HepG2 (cell line): Measurements from ENCODE around the gene BDP1. TPM values are rescaled to one million over a fixed set of nuclear protein-coding genes. Genes with fewer than 3 reads are reported as not detected.

Experiments
- BRD4 ChIP-seq: sonication (generic); formaldehyde crosslinking; IDR thresholded peaks from 2 replicates; pipeline ENCODE4 v1.4.0; 2020; ENCODE audit warnings: missing genetic modification reagents
- CREM ChIP-seq, 2 experiments: sonication (generic) in 1 of 2; formaldehyde crosslinking in 1 of 2; IDR thresholded peaks; 2 replicates each; pipeline versions ENCODE4 v1.4.0 to v1.6.1; 2016 to 2020; ENCODE audit warnings: antibody characterized with exemption in 1 of 2, mild to moderate bottlenecking in 1 of 2, missing genetic modification reagents in 1 of 2
- HIC2 ChIP-seq: sonication (generic); formaldehyde crosslinking; IDR thresholded peaks from 2 replicates; pipeline ENCODE4 v1.9.0; 2022; ENCODE audit warnings: low read depth, missing genetic modification reagents
- HNRNPK ChIP-seq: fragments of 200-400 bp; formaldehyde crosslinking; IDR thresholded peaks from 2 replicates; pipeline ENCODE4 v1.6.1; 2018; ENCODE audit warnings: low read length, low read depth, moderate library complexity, mild to moderate bottlenecking; ENCODE audit not compliant: poor library complexity, severe bottlenecking
- IKZF4 ChIP-seq: sonication (generic); formaldehyde crosslinking; IDR thresholded peaks from 2 replicates; pipeline ENCODE4 v1.5.1; 2020; ENCODE audit warnings: borderline replicate concordance, mild to moderate bottlenecking, low read depth, missing genetic modification reagents; ENCODE audit errors: not compliant biosample characterization
- MIER3 ChIP-seq: IDR thresholded peaks from 2 replicates; pipeline ENCODE4 v1.6.1; 2016; ENCODE audit warnings: missing compliant biosample characterization, borderline replicate concordance
- MLX ChIP-seq: IDR thresholded peaks from 2 replicates; pipeline ENCODE4 v1.6.1; 2016
- PCBP2 ChIP-seq: fragments of 200-400 bp; formaldehyde crosslinking; optimal IDR thresholded peaks from 2 replicates; pipeline ENCODE3; 2018; ENCODE audit warnings: low read length, low read depth; ENCODE audit not compliant: poor library complexity, severe bottlenecking
- SAFB2 ChIP-seq: sonication (generic); formaldehyde crosslinking; IDR thresholded peaks from 2 replicates; pipeline ENCODE4 v1.5.1; 2020; ENCODE audit warnings: missing genetic modification reagents, low read depth, mild to moderate bottlenecking, borderline replicate concordance
- SNRNP70 ChIP-seq: fragments of 200-400 bp; formaldehyde crosslinking; IDR thresholded peaks from 2 replicates; pipeline ENCODE4 v1.6.1; 2017; ENCODE audit warnings: mild to moderate bottlenecking, low read depth, low read length, moderate library complexity
- SP5 ChIP-seq: IDR thresholded peaks from 2 replicates; pipeline ENCODE4 v1.6.1; 2016; ENCODE audit warnings: low read depth, borderline replicate concordance
- SRSF1 ChIP-seq: fragments of 200-400 bp; formaldehyde crosslinking; optimal IDR thresholded peaks from 2 replicates; pipeline ENCODE3; 2017; ENCODE audit warnings: mild to moderate bottlenecking, low read depth, low read length, moderate library complexity
- TOPORS ChIP-seq: sonication (generic); formaldehyde crosslinking; IDR thresholded peaks from 2 replicates; pipeline ENCODE4 v1.8.0; 2023; ENCODE audit warnings: mild to moderate bottlenecking, missing genetic modification reagents
- YEATS2 ChIP-seq: sonication (generic); formaldehyde crosslinking; IDR thresholded peaks from 2 replicates; pipeline ENCODE4 v1.4.0; 2020; ENCODE audit warnings: missing genetic modification reagents, borderline replicate concordance
- ZNF101 ChIP-seq: sonication (generic); formaldehyde crosslinking; IDR thresholded peaks from 2 replicates; pipeline ENCODE4 v1.4.0; 2020; ENCODE audit warnings: mild to moderate bottlenecking, low read depth, missing genetic modification reagents, borderline replicate concordance
- ZNF17 ChIP-seq: sonication (generic); formaldehyde crosslinking; IDR thresholded peaks from 2 replicates; pipeline ENCODE4 v1.5.0; 2020; ENCODE audit warnings: mild to moderate bottlenecking, missing genetic modification reagents
- ZNF317 ChIP-seq: sonication (generic); formaldehyde crosslinking; IDR thresholded peaks from 2 replicates; pipeline ENCODE4 v1.5.0; 2020; ENCODE audit warnings: mild to moderate bottlenecking, missing genetic modification reagents
- ZNF451 ChIP-seq: sonication (generic); formaldehyde crosslinking; IDR thresholded peaks from 2 replicates; pipeline ENCODE4 v1.5.0; 2020; ENCODE audit warnings: mild to moderate bottlenecking, missing genetic modification reagents
- ZSCAN25 ChIP-seq: sonication (generic); formaldehyde crosslinking; IDR thresholded peaks from 2 replicates; pipeline ENCODE4 v1.8.0; 2022; ENCODE audit warnings: mild to moderate bottlenecking, missing genetic modification reagents
- polyA plus RNA-seq, 8 experiments: library from polyadenylated mRNA; depleted of rRNA in 3 of 8; stranded (reverse) in 7 of 8; unstranded in 1 of 8; fragments of >200 nt; fragmentation: Illumina TruSeq in 4 of 8; extraction: Trizol in 4 of 8; gene quantifications; 2 replicates each; pipeline versions ENCODE4 v1.2.1 to v1.2.3, GENCODE V29; 2011 to 2016; ENCODE audit warnings: low read depth in 4 of 8, missing spikeins in 1 of 8, mixed read lengths in 1 of 8; ENCODE audit not compliant: insufficient read depth in 1 of 8
- total RNA-seq, 5 experiments: library from RNA; depleted of rRNA; stranded (reverse); fragments of >200 nt; fragmentation: Illumina TruSeq; extraction: Trizol; gene quantifications; 2 replicates each; pipeline ENCODE4 v1.2.3, GENCODE V29; 2016; ENCODE audit warnings: low read depth in 1 of 5
- TF ChIP-seq, protein P1 (sequence below): sonication (generic); formaldehyde crosslinking; IDR thresholded peaks from 2 replicates; pipeline ENCODE4 v1.9.0; 2021; ENCODE audit warnings: missing genetic modification reagents, mild to moderate bottlenecking, borderline replicate concordance
- TF ChIP-seq, protein P2 (sequence below): sonication (generic); formaldehyde crosslinking; IDR thresholded peaks from 2 replicates; pipeline ENCODE4 v1.4.0; 2020; ENCODE audit warnings: missing genetic modification reagents
- TF ChIP-seq, protein P3 (sequence below): sonication (generic); formaldehyde crosslinking; IDR thresholded peaks from 2 replicates; pipeline ENCODE4 v1.5.1; 2020; ENCODE audit warnings: mild to moderate bottlenecking, missing genetic modification reagents, borderline replicate concordance

Gene BDP1
- total and polyA plus RNA-seq, 2 of the 13 experiments (the other 11 are each of a cell fraction or from before 2014, with no cell fraction given), result 10.2 to 22.4 TPM

DNA sequence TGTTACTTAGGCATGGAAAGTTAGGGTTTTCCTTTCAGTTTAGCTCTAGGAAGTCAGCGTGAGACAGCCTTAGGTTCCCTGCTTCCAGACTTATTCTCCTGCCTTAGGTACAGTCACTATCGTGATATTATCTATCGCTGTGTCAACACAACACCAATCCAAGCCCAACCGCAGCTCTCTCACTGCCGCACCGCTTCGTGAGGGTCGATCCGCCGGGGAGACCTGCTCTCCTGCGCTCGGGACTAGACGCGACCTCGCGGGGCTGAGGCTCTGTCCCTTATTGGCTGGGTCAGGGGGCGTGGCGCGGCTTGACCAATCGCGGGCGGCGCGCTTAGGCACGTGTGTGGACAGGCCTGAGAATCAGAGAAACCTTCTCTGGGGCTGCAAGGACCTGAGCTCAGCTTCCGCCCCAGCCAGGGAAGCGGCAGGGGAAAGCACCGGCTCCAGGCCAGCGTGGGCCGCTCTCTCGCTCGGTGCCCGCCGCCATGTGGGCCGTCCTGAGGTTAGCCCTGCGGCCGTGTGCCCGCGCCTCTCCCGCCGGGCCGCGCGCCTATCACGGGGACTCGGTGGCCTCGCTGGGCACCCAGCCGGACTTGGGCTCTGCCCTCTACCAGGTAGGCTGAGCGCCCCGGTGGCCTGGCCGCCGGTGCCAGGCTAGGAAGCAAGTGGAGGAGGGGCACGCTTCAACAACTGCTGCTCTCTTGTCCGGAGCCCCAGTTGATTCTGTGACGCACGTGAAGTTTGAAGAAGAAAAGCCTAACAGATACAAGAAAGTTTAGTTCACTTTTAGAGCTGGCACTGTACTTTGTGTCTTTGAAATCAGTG lies 131.7 kb downstream of the BDP1 start, which contains the start of gene MCCC2 (continued):
- TF ChIP-seq, protein P1, sequence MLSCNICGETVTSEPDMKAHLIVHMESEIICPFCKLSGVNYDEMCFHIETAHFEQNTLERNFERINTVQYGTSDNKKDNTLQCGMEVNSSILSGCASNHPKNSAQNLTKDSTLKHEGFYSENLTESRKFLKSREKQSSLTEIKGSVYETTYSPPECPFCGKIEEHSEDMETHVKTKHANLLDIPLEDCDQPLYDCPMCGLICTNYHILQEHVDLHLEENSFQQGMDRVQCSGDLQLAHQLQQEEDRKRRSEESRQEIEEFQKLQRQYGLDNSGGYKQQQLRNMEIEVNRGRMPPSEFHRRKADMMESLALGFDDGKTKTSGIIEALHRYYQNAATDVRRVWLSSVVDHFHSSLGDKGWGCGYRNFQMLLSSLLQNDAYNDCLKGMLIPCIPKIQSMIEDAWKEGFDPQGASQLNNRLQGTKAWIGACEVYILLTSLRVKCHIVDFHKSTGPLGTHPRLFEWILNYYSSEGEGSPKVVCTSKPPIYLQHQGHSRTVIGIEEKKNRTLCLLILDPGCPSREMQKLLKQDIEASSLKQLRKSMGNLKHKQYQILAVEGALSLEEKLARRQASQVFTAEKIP (CRISPR knock-in tag), result no peak
- TF ChIP-seq YEATS2 (CRISPR knock-in tag) (peak; percentile 62; the same call in 1 of the 2 replicates), ZNF101 (peak; percentile 56; the same call in 1 of the 2 replicates), HNRNPK (no peak), MLX (0 out of 2 replicates have a peak, but pooled peaks have one; percentile 24), ZNF17 (no peak), SAFB2 (CRISPR knock-in tag) (peak; percentile 79), IKZF4 (CRISPR knock-in tag) (no peak), ZSCAN25 (CRISPR knock-in tag) (no peak), SNRNP70 (no peak), SP5 (CRISPR knock-in tag) (no peak), ZNF317 (no peak), HIC2 (CRISPR knock-in tag) (peak; percentile 91), MIER3 (CRISPR knock-in tag) (peak; percentile 54; the same call in 1 of the 2 replicates), SRSF1 (peak; percentile 72), TOPORS (CRISPR knock-in tag) (peak; percentile 66), PCBP2 (no peak), ZNF451 (CRISPR knock-in tag) (no peak; the same call in 1 of the 2 replicates), BRD4 (CRISPR knock-in tag) (peak; percentile 85), CREM (IDR thresholded peaks at IDR 0.05) (no peak), CREM (CRISPR knock-in tag; IDR thresholded peaks at IDR 0.05) (no peak)
- TF ChIP-seq, protein P2, sequence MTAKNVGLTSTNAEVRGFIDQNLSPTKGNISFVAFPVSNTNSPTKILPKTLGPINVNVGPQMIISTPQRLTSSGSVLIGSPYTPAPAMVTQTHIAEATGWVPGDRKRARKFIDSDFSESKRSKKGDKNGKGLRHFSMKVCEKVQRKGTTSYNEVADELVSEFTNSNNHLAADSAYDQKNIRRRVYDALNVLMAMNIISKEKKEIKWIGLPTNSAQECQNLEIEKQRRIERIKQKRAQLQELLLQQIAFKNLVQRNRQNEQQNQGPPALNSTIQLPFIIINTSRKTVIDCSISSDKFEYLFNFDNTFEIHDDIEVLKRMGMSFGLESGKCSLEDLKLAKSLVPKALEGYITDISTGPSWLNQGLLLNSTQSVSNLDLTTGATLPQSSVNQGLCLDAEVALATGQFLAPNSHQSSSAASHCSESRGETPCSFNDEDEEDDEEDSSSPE (CRISPR knock-in tag), result peak; percentile 38; the same call in 1 of the 2 replicates
- TF ChIP-seq, protein P3, sequence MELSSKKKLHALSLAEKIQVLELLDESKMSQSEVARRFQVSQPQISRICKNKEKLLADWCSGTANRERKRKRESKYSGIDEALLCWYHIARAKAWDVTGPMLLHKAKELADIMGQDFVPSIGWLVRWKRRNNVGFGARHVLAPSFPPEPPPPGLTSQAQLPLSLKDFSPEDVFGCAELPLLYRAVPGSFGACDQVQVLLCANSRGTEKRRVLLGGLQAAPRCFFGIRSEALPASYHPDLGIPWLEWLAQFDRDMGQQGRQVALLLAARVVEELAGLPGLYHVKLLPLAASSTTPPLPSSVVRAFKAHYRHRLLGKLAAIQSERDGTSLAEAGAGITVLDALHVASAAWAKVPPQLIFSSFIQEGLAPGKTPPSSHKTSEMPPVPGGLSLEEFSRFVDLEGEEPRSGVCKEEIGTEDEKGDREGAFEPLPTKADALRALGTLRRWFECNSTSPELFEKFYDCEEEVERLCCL, result no peak
